Smooth muscle cell (in vitro differentiated cells): ENCODE results near the gene RTN4RL2. TPM values are rescaled to one million over a fixed set of nuclear protein-coding genes. Genes with fewer than 3 reads are reported as not detected.
A peak's percentile ranks its signal among the peaks of the same experiment; 100 is the strongest.

ENCODE experiments used
- DNase-seq: peaks from one replicate; lab custom pipeline; 2025; ENCODE audit not compliant: unreplicated experiment; lab: John Stamatoyannopoulos, UW
- H2AFZ ChIP-seq: fragments of 200-600 bp; sonication (generic); 2 replicates; pipeline ENCODE4 v1.6.0; 2016; ENCODE audit warnings: antibody characterized with exemption, low read depth, mild to moderate bottlenecking
- H3F3A ChIP-seq: fragments of 200-600 bp; sonication (generic); 2 replicates; pipeline ENCODE4 v1.6.0; 2017; ENCODE audit warnings: antibody characterized with exemption, low read depth
- H3K27ac ChIP-seq: fragments of 200-600 bp; sonication (generic); 2 replicates; pipeline ENCODE4 v1.5.1; 2016; ENCODE audit warnings: low read depth, mild to moderate bottlenecking
- H3K27me3 ChIP-seq: fragments of 200-600 bp; sonication (generic); 2 replicates; pipeline ENCODE4 v1.6.1; 2016; ENCODE audit warnings: low read depth, mild to moderate bottlenecking
- H3K36me3 ChIP-seq: fragments of 200-600 bp; sonication (generic); 2 replicates; pipeline ENCODE4 v1.5.1; 2016; ENCODE audit warnings: low read depth
- H3K4me1 ChIP-seq: fragments of 200-600 bp; sonication (generic); 2 replicates; pipeline ENCODE4 v1.5.1; 2016; ENCODE audit warnings: low read depth
- H3K4me2 ChIP-seq: fragments of 200-600 bp; sonication (generic); 2 replicates; pipeline ENCODE4 v1.6.0; 2016; ENCODE audit warnings: mild to moderate bottlenecking
- H3K4me3 ChIP-seq: fragments of 200-600 bp; sonication (generic); 2 replicates; pipeline ENCODE4 v1.5.1; 2016; ENCODE audit warnings: mild to moderate bottlenecking
- H3K79me2 ChIP-seq: fragments of 200-600 bp; sonication (generic); 2 replicates; pipeline ENCODE4 v1.6.0; 2016; ENCODE audit warnings: low read depth, mild to moderate bottlenecking
- H3K9ac ChIP-seq: fragments of 200-600 bp; sonication (generic); 2 replicates; pipeline ENCODE4 v1.6.0; 2016; ENCODE audit warnings: low read depth
- H3K9me3 ChIP-seq: fragments of 200-600 bp; sonication (generic); replicated peaks from 2 replicates; pipeline ENCODE4 v1.5.1; 2016; ENCODE audit warnings: low read depth
- H4K20me1 ChIP-seq: fragments of 200-600 bp; sonication (generic); 2 replicates; pipeline ENCODE4 v1.6.0; 2016; ENCODE audit warnings: low read depth
- CTCF ChIP-seq: fragments of 200-600 bp; sonication (generic); IDR thresholded peaks from 2 replicates; pipeline ENCODE4 v1.5.1; 2017; ENCODE audit warnings: borderline replicate concordance, mild to moderate bottlenecking, antibody characterized with exemption; ENCODE audit not compliant: insufficient read depth, poor library complexity, severe bottlenecking
- WGBS: methylation state at CpG from one replicate; pipeline ENCODE4 v1.1.7; 2016; ENCODE audit warnings: low lambda C conversion rate; 5-methylcytosine and 5-hydroxymethylcytosine counted together
- polyA plus RNA-seq: library from polyadenylated mRNA; unstranded; fragments of >200 nt; fragmentation: Nextera tagmentation; extraction: Ambion mirVana; gene quantifications from 2 replicates; pipeline ENCODE4 v1.2.1, GENCODE V29; 2016
- total RNA-seq: library from RNA; depleted of rRNA; stranded (reverse); fragments of >200 nt; gene quantifications from 2 replicates; pipeline ENCODE4 v1.2.3, GENCODE V29; 2014

Gene RTN4RL2
- total and polyA plus RNA-seq, 2 experiments from 2014 or later = 0.34 TPM; not detected in 1

GRCh38 chr11:57513911-57514537 lies 53.7 kb downstream of the RTN4RL2 start:
- WGBS = 13% methylated on average over 33 of the region's 35 CpGs
- no peaks in the 10 kb centered on the region for H3K79me2 ChIP-seq
- H3K36me3 ChIP-seq = no peaks in the 10 kb centered on the region
- no peaks in the 10 kb centered on the region for H4K20me1 ChIP-seq
- peaks cover 10% of the 10 kb centered on the region for H3K27me3 ChIP-seq
- no peak overlapping the region for H3K9ac ChIP-seq
- H3K4me3 ChIP-seq = peak overlapping the region; percentile 65
- peak overlapping the region; percentile 96 for H3K4me2 ChIP-seq
- H2AFZ ChIP-seq = peak overlapping the region; percentile 76
- DNase-seq = no peak
- no peaks in the 10 kb centered on the region for H3F3A ChIP-seq
- no peak for TF ChIP-seq CTCF
- no peaks in the 10 kb centered on the region for H3K9me3 ChIP-seq
- H3K4me1 ChIP-seq = no peaks in the 10 kb centered on the region
- H3K27ac ChIP-seq = no peak overlapping the region

- H3K4me3 ChIP-seq = peak overlapping the region; percentile 65
- no peak overlapping the region for H3K9ac ChIP-seq
- no peaks in the 10 kb centered on the region for H3K4me1 ChIP-seq
- H2AFZ ChIP-seq = peak overlapping the region; percentile 76
- 1% methylated on average over 44 of the region's 57 CpGs for WGBS
- H4K20me1 ChIP-seq = no peaks in the 10 kb centered on the region
- no peaks in the 10 kb centered on the region for H3F3A ChIP-seq
- H3K27ac ChIP-seq = no peak overlapping the region
- TF ChIP-seq CTCF = no peak
- peak overlapping the region; percentile 96 for H3K4me2 ChIP-seq
- peaks cover 10% of the 10 kb centered on the region for H3K27me3 ChIP-seq
- no peaks in the 10 kb centered on the region for H3K9me3 ChIP-seq
- H3K36me3 ChIP-seq = no peaks in the 10 kb centered on the region
- DNase-seq = peak; percentile 23
- no peaks in the 10 kb centered on the region for H3K79me2 ChIP-seq
These were observed 54.4 kb downstream of the RTN4RL2 start for GRCh38 chr11:57514538-57515331.

GRCh38 chr11:57515332-57516060 lies 55.2 kb downstream of the RTN4RL2 start, which contains the start of gene SLC43A1:
Gene SLC43A1, minus strand, starts transcription at chr11:57515702. Its CDS starts 1,591 bp downstream, at chr11:57514111.
- H3K27ac ChIP-seq = no peak within 1 kb of the TSS
- H3K36me3 ChIP-seq = no peaks in the 10 kb centered on the region

More at GRCh38 chr11:57515332-57516060, 55.2 kb downstream of the RTN4RL2 start, which contains the start of gene SLC43A1:
- H3K79me2 ChIP-seq = no peaks in the 10 kb centered on the region
- WGBS = under 1% methylated on average over 55 of the region's 66 CpGs
- H4K20me1 ChIP-seq = no peaks in the 10 kb centered on the region
- peak within 1 kb of the TSS; percentile 76 for H2AFZ ChIP-seq
- peak within 1 kb of the TSS; percentile 96 for H3K4me2 ChIP-seq
- no peaks in the 10 kb centered on the region for H3F3A ChIP-seq
- peak within 1 kb of the TSS; percentile 31 for H3K9ac ChIP-seq
- DNase-seq = peak; percentile 46
- no peak for TF ChIP-seq CTCF
- peak within 1 kb of the TSS; percentile 65 for H3K4me3 ChIP-seq
- H3K27me3 ChIP-seq = peaks cover 10% of the 10 kb centered on the region
- no peaks in the 10 kb centered on the region for H3K4me1 ChIP-seq
- no peaks in the 10 kb centered on the region for H3K9me3 ChIP-seq
